ENCODE measurements around the gene ATAT1. TPM values are rescaled to one million over a fixed set of nuclear protein-coding genes. Genes with fewer than 3 reads are reported as not detected.

ATAT1 gene
- polyA plus RNA-seq, 3 donors = 0.51 to 10.4 (median 0.68) TPM

DNA sequence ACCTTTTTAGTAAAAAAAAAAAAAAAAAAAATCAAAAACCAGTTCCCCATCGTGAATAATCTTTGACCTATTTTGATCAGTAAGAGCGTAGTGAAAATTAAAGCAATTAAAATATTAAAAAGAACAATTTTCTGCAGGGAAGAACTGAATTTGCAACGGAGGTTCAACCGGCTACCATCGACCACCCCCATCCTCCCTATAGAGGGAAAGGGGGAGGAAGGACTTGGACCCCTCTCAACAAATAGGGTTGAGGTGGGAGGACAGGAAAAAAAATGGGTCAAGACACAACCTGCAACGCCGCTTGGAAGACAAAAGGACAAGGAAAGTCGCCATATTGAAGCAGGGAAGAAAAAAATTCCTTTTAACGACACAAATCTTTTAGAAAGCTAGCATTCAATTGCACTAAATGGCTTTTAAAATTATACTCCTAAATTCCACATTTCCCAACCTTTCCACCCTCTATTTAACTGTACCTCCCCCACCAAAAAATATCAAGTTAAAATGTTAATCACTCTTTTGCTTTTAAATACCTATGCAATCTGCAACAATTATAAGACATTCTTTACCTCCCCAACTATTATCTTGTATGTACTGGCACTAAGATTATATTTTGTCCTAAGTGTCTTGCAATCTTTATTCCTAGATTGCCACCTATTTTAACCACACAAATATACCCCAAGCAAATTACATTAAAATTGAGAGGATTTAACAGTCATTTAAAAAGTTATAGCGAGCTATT is 11.3 kb upstream of the ATAT1 start:
- H3K27me3 ChIP-seq (ENCODE audit: control insufficient read depth in 2 of 2, insufficient read depth in 2 of 2, low read length in 2 of 2) = no peaks in the 10 kb centered on the region
- peak overlapping the region; percentile 98 for H3K9ac ChIP-seq (ENCODE audit: insufficient read depth, low read length, poor library complexity, severe bottlenecking)
- peaks cover 27 to 39% of the 10 kb centered on the region in 2 donors for H3K4me1 ChIP-seq (ENCODE audit: control insufficient read depth in 1 of 2, insufficient read depth in 2 of 2, low read length in 2 of 2)
- Mint-ChIP-seq H3K36me3 (peaks cover 38 to 50% of the 10 kb centered on the region in 2 donors), H3K4me1 (peaks cover 40% of the 10 kb centered on the region), H3K4me3 (peak overlapping the region; percentile 99), H3K27ac (peak overlapping the region; percentile 99 to 100 (median 99)), H3K9me3 (peaks cover 0 to 9% (median 5%) of the 10 kb centered on the region in 7 donors), H3K27me3 (ENCODE audit: low read depth in 3 of 3) (peaks cover 0 to 5% (median 1%) of the 10 kb centered on the region in 3 donors)
- 0% methylated on average over 2 of the region's 10 CpGs for WGBS (ENCODE audit: insufficient coverage)
- peak overlapping the region; percentile 91 to 99 for H3K27ac ChIP-seq (ENCODE audit: low read depth in 1 of 2, low read length in 2 of 2)
- peaks cover 84% of the 10 kb centered on the region for H3K79me2 ChIP-seq (ENCODE audit: insufficient read depth, low read length)
- H3K4me3 ChIP-seq (replicated peaks in 1 of 3; ENCODE audit: low read depth in 2 of 3, low read length in 3 of 3) = peak overlapping the region; percentile 83 to 100 (median 90)
- H2AFZ ChIP-seq (ENCODE audit: insufficient read depth, low read depth, low read length, poor library complexity, severe bottlenecking) = no peak overlapping the region
- intact Hi-C loops (cut with micrococcal nuclease) = loop anchor here (5.0 kb wide), 4 partner anchors 67 to 128 kb away; partner anchors contain the start of genes FLOT1 (in 1 of the 2), HLA-E (in 1 of the 2), IER3 (in 1 of the 2) and TUBB (in 1 of the 2)
- H3K36me3 ChIP-seq (replicated peaks in 1 of 2; ENCODE audit: control insufficient read depth in 1 of 2, insufficient read depth in 2 of 2, low read length in 2 of 2) = peaks cover 13 to 32% of the 10 kb centered on the region in 2 donors
- H4K20me1 ChIP-seq (ENCODE audit: insufficient read depth, low read length) = peaks cover 59% of the 10 kb centered on the region
- H3K4me2 ChIP-seq (replicated peaks; ENCODE audit: extremely low read depth, low read length, poor library complexity, severe bottlenecking) = peak overlapping the region; percentile 84
- TF ChIP-seq, protein P1, sequence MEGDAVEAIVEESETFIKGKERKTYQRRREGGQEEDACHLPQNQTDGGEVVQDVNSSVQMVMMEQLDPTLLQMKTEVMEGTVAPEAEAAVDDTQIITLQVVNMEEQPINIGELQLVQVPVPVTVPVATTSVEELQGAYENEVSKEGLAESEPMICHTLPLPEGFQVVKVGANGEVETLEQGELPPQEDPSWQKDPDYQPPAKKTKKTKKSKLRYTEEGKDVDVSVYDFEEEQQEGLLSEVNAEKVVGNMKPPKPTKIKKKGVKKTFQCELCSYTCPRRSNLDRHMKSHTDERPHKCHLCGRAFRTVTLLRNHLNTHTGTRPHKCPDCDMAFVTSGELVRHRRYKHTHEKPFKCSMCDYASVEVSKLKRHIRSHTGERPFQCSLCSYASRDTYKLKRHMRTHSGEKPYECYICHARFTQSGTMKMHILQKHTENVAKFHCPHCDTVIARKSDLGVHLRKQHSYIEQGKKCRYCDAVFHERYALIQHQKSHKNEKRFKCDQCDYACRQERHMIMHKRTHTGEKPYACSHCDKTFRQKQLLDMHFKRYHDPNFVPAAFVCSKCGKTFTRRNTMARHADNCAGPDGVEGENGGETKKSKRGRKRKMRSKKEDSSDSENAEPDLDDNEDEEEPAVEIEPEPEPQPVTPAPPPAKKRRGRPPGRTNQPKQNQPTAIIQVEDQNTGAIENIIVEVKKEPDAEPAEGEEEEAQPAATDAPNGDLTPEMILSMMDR (IDR thresholded peaks at IDR 0.05) = no peak
- H3K9me3 ChIP-seq (replicated peaks in 1 of 2; ENCODE audit: control insufficient read depth in 1 of 2, insufficient read depth in 1 of 2, low read length in 2 of 2) = no peaks in the 10 kb centered on the region
- DNase-seq = peak; percentile 35 to 47 (median 43)

DNA sequence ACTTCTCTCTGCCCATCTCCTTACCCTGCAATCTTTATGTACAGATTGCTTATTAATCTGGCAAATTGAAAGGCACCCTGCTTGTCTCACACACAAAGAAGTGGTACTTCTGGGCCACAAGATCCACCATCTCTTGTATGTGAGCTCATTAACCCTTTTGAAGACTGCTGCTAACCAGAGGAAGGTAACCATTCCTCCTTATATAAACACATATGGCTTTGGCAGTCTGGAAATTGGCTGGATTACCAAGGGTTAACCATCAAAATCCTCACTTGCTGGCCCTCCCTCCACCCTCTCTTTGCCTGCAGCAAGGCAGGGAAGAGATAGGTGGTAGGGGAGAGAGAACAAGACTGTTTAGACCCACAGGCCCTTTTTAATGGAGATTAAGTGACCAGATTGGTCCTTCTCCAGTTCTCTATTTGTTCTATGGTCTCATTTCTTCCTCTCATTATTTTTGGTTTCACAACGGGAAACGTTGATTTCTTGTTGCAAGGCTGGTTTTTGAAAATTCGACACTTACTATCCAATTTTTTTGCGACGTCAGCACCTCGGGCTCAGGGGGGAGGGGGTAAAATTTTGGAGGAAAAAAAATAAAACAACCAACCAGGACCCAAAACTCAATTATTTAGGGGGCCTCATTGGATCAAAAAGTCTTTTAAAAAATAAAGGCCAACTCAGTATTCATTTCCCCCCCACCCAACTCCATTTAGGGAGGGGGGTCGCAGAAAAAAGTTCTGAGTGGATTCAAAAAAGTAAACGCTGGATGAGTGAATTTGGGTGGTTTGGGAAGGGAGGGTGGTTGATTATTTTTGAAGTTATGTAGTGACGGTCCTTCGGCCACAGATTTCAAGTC is 10.5 kb upstream of the ATAT1 start:
- peaks cover 40 to 55% of the 10 kb centered on the region in 2 donors for H3K36me3 Mint-ChIP-seq
- TF ChIP-seq, protein P1 (IDR thresholded peaks at IDR 0.05) = no peak
- Histone ChIP-seq H3K27ac (ENCODE audit: low read depth in 1 of 2, low read length in 2 of 2) (peak overlapping the region; percentile 91 to 99), H4K20me1 (ENCODE audit: insufficient read depth, low read length) (peaks cover 51% of the 10 kb centered on the region), H3K9ac (ENCODE audit: insufficient read depth, low read length, poor library complexity, severe bottlenecking) (peak overlapping the region; percentile 98), H3K36me3 (replicated peaks in 1 of 2; ENCODE audit: control insufficient read depth in 1 of 2, insufficient read depth in 2 of 2, low read length in 2 of 2) (peaks cover 13 to 32% of the 10 kb centered on the region in 2 donors), H3K79me2 (ENCODE audit: insufficient read depth, low read length) (peaks cover 85% of the 10 kb centered on the region), H2AFZ (ENCODE audit: insufficient read depth, low read depth, low read length, poor library complexity, severe bottlenecking) (no peak overlapping the region), H3K27me3 (ENCODE audit: control insufficient read depth in 2 of 2, insufficient read depth in 2 of 2, low read length in 2 of 2) (no peaks in the 10 kb centered on the region), H3K4me1 (ENCODE audit: control insufficient read depth in 1 of 2, insufficient read depth in 2 of 2, low read length in 2 of 2) (peaks cover 27 to 39% of the 10 kb centered on the region in 2 donors), H3K4me2 (replicated peaks; ENCODE audit: extremely low read depth, low read length, poor library complexity, severe bottlenecking) (peak overlapping the region; percentile 84), H3K4me3 (replicated peaks in 1 of 3; ENCODE audit: low read depth in 2 of 3, low read length in 3 of 3) (peak overlapping the region; percentile 83 to 100 (median 90)), H3K9me3 (replicated peaks in 1 of 2; ENCODE audit: control insufficient read depth in 1 of 2, insufficient read depth in 1 of 2, low read length in 2 of 2) (no peaks in the 10 kb centered on the region)
- peak; percentile 31 to 67 (median 41) for DNase-seq
- intact Hi-C loops (cut with micrococcal nuclease) = loop anchor here (2.0 to 5.0 kb wide), 8 partner anchors 45 to 129 kb away; partner anchors contain the start of genes GNL1 (in 2 of the 2), PRR3 (in 2 of the 2), ABCF1 (in 1 of the 2) and DHX16 (in 1 of the 2)
- H3K4me3 Mint-ChIP-seq = peak overlapping the region; percentile 99
- peaks cover 0 to 5% (median 1%) of the 10 kb centered on the region in 3 donors for H3K27me3 Mint-ChIP-seq (ENCODE audit: low read depth in 3 of 3)
- peaks cover 0 to 9% (median 5%) of the 10 kb centered on the region in 7 donors for H3K9me3 Mint-ChIP-seq
- WGBS (ENCODE audit: insufficient coverage) = no CpG with 5 or more reads among the region's 10 CpGs
- H3K4me1 Mint-ChIP-seq = peaks cover 37% of the 10 kb centered on the region
- H3K27ac Mint-ChIP-seq = peak overlapping the region; percentile 99 to 100 (median 99)
